ENCODE results near the gene DHCR7. TPM values are rescaled to one million over a fixed set of nuclear protein-coding genes. Genes with fewer than 3 reads are reported as not detected.

The DHCR7 gene
- total RNA-seq, 1 experiment from 2014 or later: 114 TPM

Small RNA genes lying within 50 kb of the gene (small RNA-seq; reads per million reads assigned to genes)
- 0 reads per million in 2 experiments for gene MIR6754

Other genes starting within 250 kb of the DHCR7 start
- gene SHANK2, start 195.8 kb downstream of the DHCR7 start, total RNA-seq (2014; rRNA removed; shearing (Covaris generic)): 0.13 and 0.21 TPM in 2 replicates
- 127 and 130 TPM in 2 replicates for gene NADSYN1, start 4.8 kb upstream of the DHCR7 start, total RNA-seq (2014; rRNA removed; shearing (Covaris generic))
- 0.08 TPM in 1 of 2 replicates, not detected in the other for gene KRTAP5-7, start 78.9 kb upstream of the DHCR7 start, total RNA-seq (2014; rRNA removed; shearing (Covaris generic))
- gene KRTAP5-8, start 89.6 kb upstream of the DHCR7 start, total RNA-seq (2014; rRNA removed; shearing (Covaris generic)): 0.26 TPM in 1 of 2 replicates, not detected in the other
- not detected in 2 replicates for gene KRTAP5-9, start 100.0 kb upstream of the DHCR7 start, total RNA-seq (2014; rRNA removed; shearing (Covaris generic))
- 0.53 TPM in 1 of 2 replicates, not detected in the other for gene KRTAP5-10, start 117.2 kb upstream of the DHCR7 start, total RNA-seq (2014; rRNA removed; shearing (Covaris generic))
- gene KRTAP5-11, start 134.5 kb upstream of the DHCR7 start, total RNA-seq (2014; rRNA removed; shearing (Covaris generic)): not detected in 2 replicates

Measured in SK-MEL-5 (cell line).